DMS53 treated with DMSO at 0.1 percent for 48 hours (cell line): ENCODE measurements around the gene BCLAF3.

Experiments
- DNase-seq: peaks from one replicate; lab custom pipeline; 2025; ENCODE audit not compliant: unreplicated experiment; lab: John Stamatoyannopoulos, UW

Gene BCLAF3

DNA sequence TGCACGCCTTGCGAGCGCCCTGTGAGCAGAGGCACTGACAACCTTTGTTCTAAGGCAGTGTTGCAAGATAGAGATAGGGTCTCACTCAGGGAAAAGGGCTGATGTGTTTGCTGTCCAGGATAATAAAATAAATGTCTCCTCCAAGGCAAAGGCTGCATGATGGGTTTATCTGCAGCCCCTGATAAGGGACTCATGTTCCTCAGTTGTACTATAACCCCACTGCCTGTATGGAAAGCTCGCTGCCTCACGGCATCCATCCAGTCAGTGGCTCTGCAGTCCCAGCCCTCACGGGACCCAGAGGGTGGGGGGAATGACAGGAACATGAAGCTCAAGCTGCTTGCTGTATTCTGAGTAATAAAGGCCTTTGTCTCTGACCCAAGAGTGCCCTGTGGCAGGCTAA is 22.6 kb downstream of the BCLAF3 start:
- DNase-seq, result no peak

DNA sequence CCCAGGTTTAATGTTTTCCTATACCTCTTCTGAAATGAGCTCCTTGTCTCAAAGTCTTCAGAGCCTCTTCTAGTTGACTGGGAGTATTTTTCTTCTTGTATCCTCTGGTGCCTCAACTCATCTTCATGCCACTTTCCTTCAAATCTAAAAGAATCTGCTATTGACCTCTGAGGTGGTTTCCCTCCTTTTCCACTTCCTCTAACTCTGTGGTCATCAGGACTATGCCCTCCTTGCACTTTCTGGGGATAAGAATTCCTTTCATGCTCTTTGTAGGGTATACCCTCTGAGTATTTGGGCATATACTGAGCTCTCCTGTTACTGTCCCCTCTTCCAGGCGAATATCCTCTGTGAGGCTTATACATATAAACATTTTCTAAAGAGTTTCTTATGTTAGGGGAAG is 24.8 kb downstream of the BCLAF3 start:
- no peak for DNase-seq

DNA sequence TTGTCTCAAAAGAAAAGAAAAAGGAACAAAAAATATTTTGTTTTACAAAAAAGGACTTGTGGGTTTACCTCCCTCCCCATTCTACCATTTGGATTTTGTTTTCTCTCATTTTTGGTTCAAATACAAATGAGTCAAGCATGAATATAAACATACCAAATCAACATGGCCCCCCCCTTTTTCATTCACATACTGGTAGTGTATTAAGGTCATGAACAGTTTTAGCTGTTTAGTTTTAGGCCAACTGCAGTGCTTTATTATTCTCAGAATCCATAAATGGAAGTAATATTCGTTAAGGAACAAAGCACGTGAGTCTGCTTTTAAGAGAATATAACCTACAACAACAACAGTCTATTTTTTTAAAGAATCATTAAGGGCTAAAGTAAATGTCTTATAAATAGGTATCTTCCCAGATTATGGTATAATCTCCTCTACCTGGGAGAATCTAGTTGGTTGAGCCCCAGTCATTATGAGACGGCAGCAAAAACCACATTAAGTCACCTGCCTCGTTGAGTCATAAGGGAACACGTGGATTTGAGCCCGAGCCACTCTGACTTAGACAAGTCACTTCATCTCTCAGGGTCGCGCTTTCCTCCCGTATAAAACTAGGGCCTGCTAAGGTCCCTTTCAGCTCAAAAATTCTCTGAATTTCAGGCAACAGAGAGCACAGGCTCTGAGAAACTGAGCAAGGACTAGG is 26.7 kb downstream of the BCLAF3 start:
- no peak for DNase-seq

DNA sequence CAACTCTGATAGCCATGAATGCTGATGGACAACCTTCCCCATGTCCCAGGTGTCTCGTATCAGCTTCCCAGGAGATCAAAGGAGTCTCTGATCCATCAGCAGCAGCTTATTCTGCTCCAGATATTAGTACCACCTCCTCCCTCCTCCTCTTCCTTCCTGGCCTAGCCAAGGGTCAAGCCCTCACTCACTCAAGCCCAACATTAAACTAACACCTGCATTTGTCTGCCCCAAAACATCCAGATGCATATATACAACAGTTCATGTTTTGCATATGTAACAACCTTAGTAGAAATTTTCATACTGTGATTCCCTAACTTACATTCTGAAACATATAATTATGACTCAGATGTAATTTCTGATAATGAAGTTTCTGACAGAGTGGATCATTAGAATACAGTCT is 29.9 kb downstream of the BCLAF3 start:
- no peak for DNase-seq

DNA sequence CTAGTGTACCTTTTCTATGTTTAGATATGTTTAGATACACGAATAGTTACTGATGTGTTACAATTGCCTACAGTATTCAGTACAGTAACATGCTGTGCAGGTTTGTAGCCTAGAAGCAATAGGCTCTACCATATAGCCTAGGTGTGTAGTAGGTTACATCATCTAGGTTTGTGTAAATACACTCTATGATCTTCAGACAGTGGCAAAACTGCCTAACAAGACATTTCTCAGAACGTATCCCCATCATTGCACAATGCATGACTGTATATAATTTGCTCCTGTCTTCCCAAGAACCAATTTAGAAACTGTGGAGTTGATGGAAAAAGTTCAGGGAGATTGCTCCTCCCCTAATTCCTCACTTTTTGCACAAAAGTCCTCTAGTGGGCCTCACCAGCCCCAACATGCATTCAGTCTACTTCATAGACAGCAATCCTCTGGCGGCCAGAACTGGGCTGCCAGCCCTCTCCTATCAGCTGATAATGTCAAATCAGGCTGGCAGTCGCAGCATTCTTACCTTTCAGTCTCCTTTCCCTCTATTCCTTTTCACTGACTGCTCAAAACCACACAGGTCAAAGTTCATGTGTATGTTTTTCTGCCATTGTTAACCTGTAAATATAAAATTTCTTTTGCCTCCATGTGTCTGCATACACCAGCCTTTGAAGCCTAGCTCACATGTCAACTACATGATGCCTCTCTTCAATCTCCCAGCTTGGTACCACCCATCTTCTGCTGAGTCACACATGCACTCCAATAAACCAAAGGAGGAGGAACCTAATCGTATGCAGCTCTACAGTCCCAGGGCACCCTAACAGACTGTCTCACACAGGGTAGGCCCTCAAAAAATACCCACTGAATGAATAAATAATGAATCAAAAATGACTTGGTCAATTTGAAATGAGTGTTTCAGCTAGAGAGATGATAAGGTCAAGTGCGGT is 32.0 kb downstream of the BCLAF3 start:
- peak; percentile 6 for DNase-seq

DNA sequence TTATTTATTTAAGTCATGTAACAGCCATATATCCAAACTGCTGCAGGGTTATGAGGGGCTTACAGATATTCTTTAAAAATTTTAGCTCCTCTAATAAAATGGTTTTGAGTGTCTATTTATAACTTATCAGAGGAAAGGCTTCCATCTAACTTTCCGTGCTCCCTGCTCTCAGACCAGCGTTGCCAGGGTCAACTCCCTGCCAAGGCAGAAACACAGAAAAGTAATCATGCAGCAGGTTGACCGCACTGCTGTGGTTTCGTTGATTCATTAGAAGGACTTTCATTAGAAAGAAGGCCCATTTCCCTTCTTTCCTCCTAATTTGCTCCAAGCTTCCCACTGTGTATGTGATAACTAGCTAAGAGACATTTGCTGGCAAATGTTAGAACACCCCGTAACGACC is 33.9 kb downstream of the BCLAF3 start:
- no peak for DNase-seq

DNA sequence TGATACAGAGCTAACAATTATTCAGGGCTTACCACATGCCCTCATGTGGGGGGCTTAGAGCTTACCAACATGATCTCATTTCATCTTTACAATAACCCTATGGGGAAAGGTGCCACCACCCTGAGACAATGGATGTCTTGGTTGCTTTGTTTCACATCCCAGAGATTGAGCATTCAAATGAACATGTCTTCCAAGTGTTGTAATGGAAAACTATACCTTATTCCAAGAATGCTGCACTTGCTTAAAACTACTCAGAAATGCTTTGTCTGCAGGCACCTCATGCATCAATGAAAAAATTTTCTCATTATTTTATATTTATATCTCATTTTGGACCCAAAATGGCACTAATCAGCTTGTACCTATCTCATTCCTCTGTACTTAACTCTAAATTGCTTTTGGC is 34.6 kb downstream of the BCLAF3 start:
- DNase-seq, result no peak

DNA sequence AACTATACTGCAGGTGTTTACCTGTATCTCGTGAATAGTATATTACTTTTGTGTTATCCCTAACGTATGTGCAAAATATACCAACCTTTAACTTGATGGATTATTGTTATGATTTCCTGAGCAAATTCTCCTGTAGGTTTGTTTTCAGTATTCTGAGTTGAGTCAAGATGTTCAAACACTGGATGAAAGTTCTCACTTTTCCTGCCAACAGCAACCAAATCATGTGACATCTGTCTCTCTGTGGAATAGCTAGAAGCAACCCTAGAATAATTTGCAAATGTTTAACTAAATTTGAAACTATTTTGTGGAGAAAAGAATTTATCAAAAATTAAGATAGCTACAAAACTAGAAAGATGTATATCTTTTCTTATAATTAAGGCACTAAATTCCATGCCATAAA is 35.6 kb downstream of the BCLAF3 start:
- DNase-seq, result no peak

DNA sequence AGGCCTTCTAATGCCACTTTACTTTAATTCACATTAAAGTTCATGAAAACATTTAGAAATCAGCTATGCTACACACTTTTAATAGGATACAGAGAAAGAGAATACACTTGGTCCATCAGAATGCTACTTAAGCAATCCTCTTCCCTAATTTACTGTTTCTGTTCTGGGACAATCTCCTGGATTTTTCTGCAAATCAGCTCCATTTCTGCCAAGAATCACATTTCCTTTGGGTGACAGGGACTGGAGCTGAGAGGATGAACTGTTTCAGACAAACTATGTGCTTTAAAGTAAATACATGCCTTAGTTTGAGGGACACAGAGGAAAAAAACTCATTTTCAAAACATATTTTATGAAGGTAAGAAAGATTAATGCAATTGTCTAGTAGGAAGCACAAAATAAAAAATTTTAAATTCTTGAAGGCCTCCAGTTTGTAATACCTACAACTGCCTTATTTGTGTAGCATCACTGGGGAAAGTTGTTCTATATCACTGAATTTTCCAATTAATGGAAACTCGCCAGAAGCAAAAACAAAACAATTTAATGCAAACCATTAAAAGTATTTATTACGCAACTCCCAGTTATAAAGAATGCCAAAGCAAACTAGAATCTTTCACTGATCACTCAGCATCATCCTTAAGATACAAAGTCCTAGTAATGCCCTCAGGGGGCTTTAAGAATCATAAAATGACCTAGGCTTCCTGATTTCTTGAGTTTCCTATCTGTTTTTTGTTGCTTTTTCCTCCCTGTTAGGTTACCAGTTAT is 36.3 kb downstream of the BCLAF3 start:
- no peak for DNase-seq

DNA sequence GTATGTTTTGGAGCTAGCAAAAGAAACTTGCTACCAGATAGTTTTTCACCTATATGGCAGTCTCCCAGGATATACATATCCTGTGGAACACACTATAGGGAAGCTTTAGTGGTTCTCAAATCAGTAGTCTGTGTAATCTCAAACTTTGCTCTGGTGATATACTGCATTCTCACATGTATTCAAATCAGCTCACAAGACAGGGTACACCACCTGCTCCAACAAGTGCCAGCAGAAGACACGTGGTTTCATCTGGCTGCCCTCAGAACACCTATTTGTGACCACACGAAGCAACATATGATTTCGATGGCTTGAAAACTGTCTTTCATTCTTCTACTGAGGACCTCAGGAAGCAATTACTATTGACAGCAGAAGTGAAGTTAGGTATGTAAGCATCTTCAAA is 37.7 kb downstream of the BCLAF3 start:
- DNase-seq, result no peak

DNA sequence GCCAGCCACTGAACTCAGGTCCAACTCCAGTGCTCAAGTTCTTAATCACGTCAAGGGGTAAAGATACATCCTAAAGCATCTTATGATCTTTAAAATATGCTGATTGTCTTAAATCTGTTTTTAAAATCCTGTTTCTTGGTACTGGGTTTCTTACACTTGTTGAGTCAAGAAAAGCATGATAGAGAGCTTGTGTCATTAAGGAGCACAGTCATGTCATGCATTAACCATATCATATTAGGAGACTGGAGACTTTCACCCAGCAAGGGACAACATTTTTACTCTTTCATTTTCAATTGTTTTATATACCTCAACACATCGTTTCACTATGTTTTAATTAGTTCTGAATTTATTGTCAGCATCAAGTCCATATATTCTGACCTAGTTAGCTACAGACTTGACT is 41.5 kb downstream of the BCLAF3 start:
- DNase-seq, result no peak

DNA sequence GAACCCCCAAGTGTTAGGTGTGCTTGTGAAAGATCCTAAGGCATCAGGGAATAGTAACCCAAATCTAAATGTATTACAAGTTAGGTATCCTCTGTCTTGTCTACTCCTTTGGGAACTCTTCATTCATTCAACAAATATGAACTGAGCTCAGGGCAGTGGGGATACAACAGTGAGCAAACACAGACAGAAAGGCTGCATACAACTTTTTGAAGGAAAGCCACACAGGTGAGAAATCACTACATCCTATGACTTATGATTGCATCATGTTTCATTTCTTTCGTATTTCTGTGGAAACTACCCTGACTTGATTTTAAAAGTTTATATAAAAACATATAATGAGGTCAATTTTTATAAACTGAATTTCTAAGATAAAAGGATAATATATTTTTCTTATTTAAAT is 43.2 kb downstream of the BCLAF3 start:
- no peak for DNase-seq
